Thoracic aorta (tissue), 2 donors: ENCODE data around the gene HEG1. TPM values are rescaled to one million over a fixed set of nuclear protein-coding genes. Genes with fewer than 3 reads are reported as not detected.

Experiments used
- ATAC-seq: fragments of 150-250 bp; one replicate; pipeline ENCODE4 v1.8.0; 2017; ENCODE audit warnings: low read depth; ENCODE audit not compliant: insufficient number of reproducible peaks, low FRiP score
- DNase-seq: peaks from one replicate; pipeline ENCODE4 v3.0.0-alpha.2; 2020; ENCODE audit warnings: low spot score
- H3K27ac ChIP-seq, 2 donors: fragments of 200-600 bp; sonication (generic); 1 replicate in 1 of 2; 2 replicates in 1 of 2; pipeline ENCODE4 v1.5.1; 2016; ENCODE audit warnings: mild to moderate bottlenecking in 2 of 2, moderate library complexity in 2 of 2
- H3K27me3 ChIP-seq: fragments of 200-600 bp; sonication (generic); replicated peaks from 2 replicates; pipeline ENCODE4 v1.6.0; 2016; ENCODE audit warnings: mild to moderate bottlenecking; ENCODE audit not compliant: insufficient read depth
- H3K36me3 ChIP-seq: fragments of 200-600 bp; sonication (generic); one replicate; pipeline ENCODE4 v1.5.1; 2016
- H3K4me1 ChIP-seq, 2 donors: fragments of 200-600 bp; sonication (generic); 1 replicate in 1 of 2; 2 replicates in 1 of 2; pipeline versions ENCODE4 v1.5.1 to v1.6.0; 2016; ENCODE audit warnings: low read depth in 2 of 2, mild to moderate bottlenecking in 1 of 2; ENCODE audit not compliant: control insufficient read depth in 1 of 2
- H3K4me3 ChIP-seq: fragments of 200-600 bp; sonication (generic); 2 replicates; pipeline ENCODE4 v1.5.1; 2016; ENCODE audit warnings: mild to moderate bottlenecking
- H3K9me3 ChIP-seq: fragments of 200-600 bp; sonication (generic); 2 replicates; pipeline ENCODE4 v1.5.1; 2016
- CTCF ChIP-seq: fragments of 200-600 bp; sonication (generic); IDR thresholded peaks from one replicate; pipeline ENCODE4 v1.5.1; 2019; ENCODE audit warnings: antibody characterized with exemption
- total RNA-seq, 2 donors: library from RNA; depleted of rRNA; stranded (reverse); fragments of >200 nt; gene quantifications; one replicate each; pipeline versions ENCODE4 v1.1.0 to v1.2.3, GENCODE V29; 2016

HEG1 gene
- total RNA-seq, 2 donors from 2014 or later = 114 to 168 TPM

GRCh38 chr3:124952282-124952855 is 103.4 kb downstream of the HEG1 start:
- DNase-seq (no peak), ATAC-seq (no peak)
- no peak overlapping the region for H3K4me3 ChIP-seq
- no peaks in the 10 kb centered on the region for H3K36me3 ChIP-seq
- no peaks in the 10 kb centered on the region for H3K4me1 ChIP-seq
- no peak for TF ChIP-seq CTCF
- no peaks in the 10 kb centered on the region for H3K27me3 ChIP-seq
- no peaks in the 10 kb centered on the region for H3K9me3 ChIP-seq
- H3K27ac ChIP-seq = no peak overlapping the region

GRCh38 chr3:124951511-124952281 is 104.1 kb downstream of the HEG1 start:
- DNase-seq (no peak), ATAC-seq (no peak)
- Histone ChIP-seq H3K27ac (no peak overlapping the region), H3K4me1 (no peaks in the 10 kb centered on the region), H3K4me3 (no peak overlapping the region), H3K9me3 (no peaks in the 10 kb centered on the region), H3K27me3 (no peaks in the 10 kb centered on the region), H3K36me3 (no peaks in the 10 kb centered on the region)
- no peak for TF ChIP-seq CTCF

- Histone ChIP-seq H3K27ac (no peak overlapping the region), H3K36me3 (no peaks in the 10 kb centered on the region), H3K4me3 (no peak overlapping the region), H3K27me3 (no peaks in the 10 kb centered on the region), H3K4me1 (no peaks in the 10 kb centered on the region), H3K9me3 (no peaks in the 10 kb centered on the region)
- no peak for DNase-seq
- no peak for ATAC-seq
- no peak for TF ChIP-seq CTCF
Observed at GRCh38 chr3:124950026-124950425, 105.8 kb downstream of the HEG1 start.

GRCh38 chr3:124942613-124943012 is 113.2 kb downstream of the HEG1 start:
- Histone ChIP-seq H3K27ac (no peak overlapping the region), H3K4me1 (no peaks in the 10 kb centered on the region), H3K36me3 (no peaks in the 10 kb centered on the region), H3K4me3 (no peak overlapping the region), H3K9me3 (no peaks in the 10 kb centered on the region), H3K27me3 (no peaks in the 10 kb centered on the region)
- TF ChIP-seq CTCF = no peak
- DNase-seq (no peak), ATAC-seq (no peak)

- no peak for DNase-seq
Observed at GRCh38 chr3:124941771-124942170, 114.0 kb downstream of the HEG1 start.

More at GRCh38 chr3:124941771-124942170, 114.0 kb downstream of the HEG1 start:
- H3K36me3 ChIP-seq = no peaks in the 10 kb centered on the region
- H3K27me3 ChIP-seq = no peaks in the 10 kb centered on the region
- H3K27ac ChIP-seq = no peak overlapping the region
- H3K4me1 ChIP-seq = no peaks in the 10 kb centered on the region
- no peak for ATAC-seq
- H3K9me3 ChIP-seq = no peaks in the 10 kb centered on the region
- H3K4me3 ChIP-seq = no peak overlapping the region
- no peak for TF ChIP-seq CTCF
